ENCODE results near the gene CARS1. TPM values are rescaled to one million over a fixed set of nuclear protein-coding genes. Genes with fewer than 3 reads are reported as not detected.

The CARS1 gene
- total RNA-seq, 1 donor from 2014 or later: 26.0 TPM

- intact Hi-C loops (cut with DNase I): no loop called here
- Histone ChIP-seq H3K36me3 (peaks cover 2 to 86% of the 10 kb centered on the region in 2 donors), H3K9me3 (no peaks in the 10 kb centered on the region), H3K4me3 (no peak overlapping the region), H3K27ac (no peak overlapping the region), H3K27me3 (no peaks in the 10 kb centered on the region), H3K4me1 (no peaks in the 10 kb centered on the region)
- no peak for DNase-seq (ENCODE audit: extremely low spot score in 2 of 2)
- no peak for TF ChIP-seq CTCF (IDR thresholded peaks at IDR 0.05)
- TF ChIP-seq POLR2A (IDR thresholded peaks at IDR 0.05): no peak
- TF ChIP-seq POLR2AphosphoS5 (IDR thresholded peaks at IDR 0.05; ENCODE audit: insufficient read depth in 1 of 2, low read depth in 1 of 2): no peak
Measured at GRCh38 chr11:2968341-2968900, 88.8 kb downstream of the CARS1 start.

GRCh38 chr11:2964782-2965181, 92.4 kb downstream of the CARS1 start:
- intact Hi-C loops (cut with DNase I): no loop called here
- TF ChIP-seq POLR2A (IDR thresholded peaks at IDR 0.05) (no peak), CTCF (IDR thresholded peaks at IDR 0.05) (no peak), POLR2AphosphoS5 (IDR thresholded peaks at IDR 0.05; ENCODE audit: insufficient read depth in 1 of 2, low read depth in 1 of 2) (no peak)
- DNase-seq (ENCODE audit: extremely low spot score in 2 of 2): no peak
- Histone ChIP-seq H3K4me1 (no peaks in the 10 kb centered on the region), H3K27ac (no peak overlapping the region), H3K27me3 (no peaks in the 10 kb centered on the region), H3K4me3 (no peak overlapping the region), H3K9me3 (no peaks in the 10 kb centered on the region), H3K36me3 (peaks cover 2 to 76% of the 10 kb centered on the region in 2 donors)

- H3K36me3 ChIP-seq: peaks cover 2 to 74% of the 10 kb centered on the region in 2 donors
- H3K4me1 ChIP-seq: no peaks in the 10 kb centered on the region
- TF ChIP-seq POLR2A (IDR thresholded peaks at IDR 0.05): no peak
- TF ChIP-seq CTCF (IDR thresholded peaks at IDR 0.05): no peak
- no peak overlapping the region for H3K27ac ChIP-seq
- no peak overlapping the region for H3K4me3 ChIP-seq
- H3K27me3 ChIP-seq: no peaks in the 10 kb centered on the region
- no peak for DNase-seq (ENCODE audit: extremely low spot score in 2 of 2)
- H3K9me3 ChIP-seq: no peaks in the 10 kb centered on the region
- intact Hi-C loops (cut with DNase I): no loop called here
Measured at GRCh38 chr11:2963761-2964160, 93.5 kb downstream of the CARS1 start.

- DNase-seq (ENCODE audit: extremely low spot score in 2 of 2): no peak
- Histone ChIP-seq H3K27ac (no peak overlapping the region), H3K27me3 (no peaks in the 10 kb centered on the region), H3K9me3 (no peaks in the 10 kb centered on the region), H3K4me1 (no peaks in the 10 kb centered on the region), H3K4me3 (no peak overlapping the region), H3K36me3 (peaks cover 2 to 74% of the 10 kb centered on the region in 2 donors)
- intact Hi-C loops (cut with DNase I): no loop called here
- TF ChIP-seq CTCF (IDR thresholded peaks at IDR 0.05) (no peak), POLR2A (IDR thresholded peaks at IDR 0.05) (no peak), POLR2AphosphoS5 (IDR thresholded peaks at IDR 0.05; ENCODE audit: insufficient read depth in 1 of 2, low read depth in 1 of 2) (no peak)
Measured at GRCh38 chr11:2963112-2963754, 94.0 kb downstream of the CARS1 start.

- H3K4me3 ChIP-seq: no peak overlapping the region
- H3K27ac ChIP-seq: no peak overlapping the region
- H3K36me3 ChIP-seq: peaks cover 0 to 73% of the 10 kb centered on the region in 2 donors
- intact Hi-C loops (cut with DNase I): no loop called here
- no peaks in the 10 kb centered on the region for H3K27me3 ChIP-seq
- DNase-seq (ENCODE audit: extremely low spot score in 2 of 2): no peak
- H3K4me1 ChIP-seq: no peaks in the 10 kb centered on the region
- TF ChIP-seq CTCF (IDR thresholded peaks at IDR 0.05) (no peak), POLR2A (IDR thresholded peaks at IDR 0.05) (no peak), POLR2AphosphoS5 (IDR thresholded peaks at IDR 0.05; ENCODE audit: insufficient read depth in 1 of 2, low read depth in 1 of 2) (no peak)
- H3K9me3 ChIP-seq: no peaks in the 10 kb centered on the region
Measured at GRCh38 chr11:2961080-2961479, 96.1 kb downstream of the CARS1 start.

Measured in vagina (tissue), 2 donors.